Natural killer cell (primary cell): ENCODE measurements around the gene TPP2. TPM values are rescaled to one million over a fixed set of nuclear protein-coding genes. Genes with fewer than 3 reads are reported as not detected.

Experiments
- ATAC-seq, 3 donors: fragments of 150-1000 bp in 2 of 3; fragments of 200-7000 bp in 1 of 3; cut with Tn5 transposase; 1 replicate in 1 of 3; 2 replicates in 2 of 3; pipeline ENCODE4 v1.10.0; 2021; ENCODE audit warnings: mild to moderate bottlenecking in 2 of 3, moderate library complexity in 2 of 3
- DNase-seq, 2 donors: peaks; one replicate each; pipeline versions ENCODE4 v3.0.0 to v3.0.0-alpha.2; 2013 to 2021; ENCODE audit warnings: mixed read lengths in 1 of 2
- H3K27ac ChIP-seq: one replicate; pipeline ENCODE4 v1.5.1; 2013; ENCODE audit warnings: mild to moderate bottlenecking, low read length
- H3K27me3 ChIP-seq: one replicate; pipeline ENCODE4 v1.6.1; 2013; ENCODE audit warnings: low read length; ENCODE audit not compliant: control insufficient read depth, insufficient read depth
- H3K36me3 ChIP-seq: one replicate; pipeline ENCODE4 v1.6.1; 2013; ENCODE audit warnings: low read length; ENCODE audit not compliant: control insufficient read depth, insufficient read depth
- H3K4me1 ChIP-seq: one replicate; pipeline ENCODE4 v1.6.1; 2013; ENCODE audit warnings: low read length; ENCODE audit not compliant: control insufficient read depth, insufficient read depth
- H3K4me3 ChIP-seq: one replicate; pipeline ENCODE4 v1.5.1; 2013; ENCODE audit warnings: low read length
- H3K9me3 ChIP-seq: one replicate; pipeline ENCODE4 v1.6.1; 2013; ENCODE audit warnings: low read length; ENCODE audit not compliant: control insufficient read depth, insufficient read depth
- H3K27ac Mint-ChIP-seq, 2 donors: one replicate each; pipeline ENCODE4 v1.8.0; 2022; ENCODE audit warnings: mild to moderate bottlenecking in 2 of 2, mixed read lengths in 2 of 2, moderate library complexity in 1 of 2
- H3K27me3 Mint-ChIP-seq, 2 donors: one replicate each; pipeline ENCODE4 v1.8.0; 2022; ENCODE audit warnings: low read depth in 2 of 2, mixed read lengths in 2 of 2
- H3K36me3 Mint-ChIP-seq: one replicate; pipeline ENCODE4 v1.8.0; 2022; ENCODE audit warnings: mixed read lengths
- H3K4me1 Mint-ChIP-seq, 2 donors: one replicate each; pipeline ENCODE4 v1.8.0; 2022; ENCODE audit warnings: mixed read lengths in 2 of 2
- H3K4me3 Mint-ChIP-seq: one replicate; pipeline ENCODE4 v1.8.0; 2022; ENCODE audit warnings: mild to moderate bottlenecking, moderate library complexity, mixed read lengths
- H3K9me3 Mint-ChIP-seq, 2 donors: one replicate each; pipeline ENCODE4 v1.8.0; 2022; ENCODE audit warnings: mixed read lengths in 2 of 2
- WGBS: methylation state at CpG from one replicate; pipeline ENCODE4 v1.1.7; 2013; ENCODE audit warnings: missing lambda C conversion rate; ENCODE audit not compliant: insufficient coverage; 5-methylcytosine and 5-hydroxymethylcytosine counted together
- intact Hi-C: fragments of 100-400 bp; cut with micrococcal nuclease; formaldehyde crosslinking; loops from one replicate; pipeline ENCODE4 v1.14.2; 2022
- total RNA-seq, 4 donors: library from RNA; stranded (reverse); fragments of 120-200 nt in 1 of 4; gene quantifications; one replicate each; pipeline versions ENCODE4 v1.2.3 to v1.2.4, GENCODE V29; 2013 to 2022
- TF ChIP-seq, protein P1 (sequence below): fragments of 200-600 bp; IDR thresholded peaks from one replicate; pipeline ENCODE4 v1.8.0; 2022; ENCODE audit warnings: antibody characterized with exemption

The TPP2 gene
- total RNA-seq, 3 donors from 2014 or later (not counting 1 experiment from before 2014, with no cell fraction given) = 128 to 147 (median 136) TPM

DNA sequence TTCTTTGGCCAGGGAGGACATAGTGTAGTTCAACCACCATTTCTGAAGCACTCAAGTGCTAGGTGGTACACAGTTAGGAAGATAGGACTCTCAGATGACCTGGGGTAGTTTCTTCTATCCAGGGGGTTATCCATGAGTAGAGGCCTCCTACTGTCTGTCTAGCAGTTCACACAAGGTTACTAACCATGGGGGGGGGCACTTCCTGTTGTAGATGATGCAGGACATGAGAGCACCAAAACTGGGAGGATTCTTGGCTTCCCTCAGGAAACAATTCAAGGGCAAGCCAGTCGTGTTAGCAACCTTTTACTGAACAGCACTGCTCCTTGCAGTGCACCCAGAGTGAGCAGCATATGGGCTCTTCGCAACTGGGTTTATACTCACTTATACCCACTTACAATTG is 8.9 kb upstream of the TPP2 start:
- H3K27me3 Mint-ChIP-seq = peaks cover 0 to 2% of the 10 kb centered on the region in 2 donors
- no peak for ATAC-seq
- H3K9me3 ChIP-seq = no peaks in the 10 kb centered on the region
- H3K4me1 ChIP-seq = peaks cover 4% of the 10 kb centered on the region
- H3K36me3 Mint-ChIP-seq = no peaks in the 10 kb centered on the region
- DNase-seq = no peak
- TF ChIP-seq, protein P1, sequence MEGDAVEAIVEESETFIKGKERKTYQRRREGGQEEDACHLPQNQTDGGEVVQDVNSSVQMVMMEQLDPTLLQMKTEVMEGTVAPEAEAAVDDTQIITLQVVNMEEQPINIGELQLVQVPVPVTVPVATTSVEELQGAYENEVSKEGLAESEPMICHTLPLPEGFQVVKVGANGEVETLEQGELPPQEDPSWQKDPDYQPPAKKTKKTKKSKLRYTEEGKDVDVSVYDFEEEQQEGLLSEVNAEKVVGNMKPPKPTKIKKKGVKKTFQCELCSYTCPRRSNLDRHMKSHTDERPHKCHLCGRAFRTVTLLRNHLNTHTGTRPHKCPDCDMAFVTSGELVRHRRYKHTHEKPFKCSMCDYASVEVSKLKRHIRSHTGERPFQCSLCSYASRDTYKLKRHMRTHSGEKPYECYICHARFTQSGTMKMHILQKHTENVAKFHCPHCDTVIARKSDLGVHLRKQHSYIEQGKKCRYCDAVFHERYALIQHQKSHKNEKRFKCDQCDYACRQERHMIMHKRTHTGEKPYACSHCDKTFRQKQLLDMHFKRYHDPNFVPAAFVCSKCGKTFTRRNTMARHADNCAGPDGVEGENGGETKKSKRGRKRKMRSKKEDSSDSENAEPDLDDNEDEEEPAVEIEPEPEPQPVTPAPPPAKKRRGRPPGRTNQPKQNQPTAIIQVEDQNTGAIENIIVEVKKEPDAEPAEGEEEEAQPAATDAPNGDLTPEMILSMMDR = no peak
- no peak overlapping the region for H3K4me3 ChIP-seq
- H3K36me3 ChIP-seq = no peaks in the 10 kb centered on the region
- H3K4me3 Mint-ChIP-seq = no peak overlapping the region
- H3K27me3 ChIP-seq = no peaks in the 10 kb centered on the region
- WGBS = 0% methylated on average over 1 of the region's 2 CpGs
- intact Hi-C loops = no loop called here
- H3K27ac Mint-ChIP-seq = peak overlapping the region in 1 of 2 donors; percentile 21
- no peaks in the 10 kb centered on the region for H3K9me3 Mint-ChIP-seq
- peaks cover 8 to 14% of the 10 kb centered on the region in 2 donors for H3K4me1 Mint-ChIP-seq
- no peak overlapping the region for H3K27ac ChIP-seq

DNA sequence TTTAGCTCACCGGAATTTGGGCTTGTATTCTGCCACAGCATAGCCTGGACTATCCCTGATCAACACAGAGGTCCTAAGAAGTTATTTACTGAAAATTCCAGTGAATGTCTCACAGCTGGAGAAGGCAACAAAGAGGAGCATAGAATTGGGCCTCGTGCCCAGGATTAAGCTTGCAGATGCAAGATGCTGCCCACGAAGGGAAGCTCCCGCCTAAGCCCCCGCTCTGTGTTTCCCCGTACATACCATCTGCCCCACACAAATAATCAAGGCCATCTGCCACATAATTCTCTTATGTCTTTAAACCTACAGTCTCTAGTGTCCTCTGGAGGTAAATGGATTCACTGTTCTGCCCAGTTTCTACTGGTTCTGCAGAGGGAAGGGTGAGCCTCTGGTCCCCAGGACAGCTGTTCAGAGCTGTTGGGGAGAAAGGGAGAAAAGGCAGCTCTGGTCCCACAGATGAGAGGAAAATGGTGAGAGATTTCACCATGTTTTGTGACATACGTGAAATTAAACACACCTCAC is 7.4 kb upstream of the TPP2 start:
- Mint-ChIP-seq H3K27ac (no peak overlapping the region), H3K4me3 (no peak overlapping the region)
- TF ChIP-seq, protein P1 = no peak

DNA sequence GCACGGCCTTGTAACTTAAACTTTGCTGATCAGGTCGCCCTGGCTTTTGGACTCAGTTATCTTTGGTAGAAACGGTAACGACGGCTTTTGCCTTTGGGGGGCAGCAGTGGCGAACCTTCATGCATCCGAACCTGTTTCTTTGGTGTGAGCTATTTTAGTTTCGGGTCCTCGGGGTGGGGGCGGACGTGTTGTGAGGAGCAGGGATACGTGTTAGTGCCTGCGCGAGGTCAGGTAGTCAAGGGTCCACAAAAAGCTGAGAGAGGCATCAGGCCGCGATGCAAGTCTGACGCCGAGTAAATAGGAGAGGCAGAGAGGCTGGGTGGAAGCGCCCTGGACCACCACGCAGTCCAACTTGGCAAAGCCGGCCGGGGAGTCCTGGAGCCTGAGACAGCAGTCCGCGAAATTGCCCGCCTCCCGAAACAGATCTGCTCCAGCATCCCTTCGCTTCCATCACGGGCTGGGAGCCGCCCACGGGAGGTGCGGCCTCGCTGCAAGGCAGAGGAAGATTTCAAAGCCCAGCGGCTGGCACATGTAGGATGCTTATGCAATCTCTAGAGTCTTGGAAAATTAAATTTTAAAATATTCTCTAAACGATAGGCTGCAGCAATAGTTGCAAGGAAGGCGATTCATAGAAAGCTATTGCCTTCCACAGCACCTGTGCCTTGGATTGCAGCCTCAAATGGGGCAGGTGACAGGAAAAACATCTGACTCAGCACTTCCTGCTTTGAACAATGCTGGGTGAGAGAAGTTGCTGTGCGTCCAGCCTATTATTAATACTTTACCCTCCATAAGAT is 4.6 kb upstream of the TPP2 start:
- H3K27ac ChIP-seq = peak overlapping the region; percentile 70
- H3K9me3 Mint-ChIP-seq = no peaks in the 10 kb centered on the region
- H3K4me3 Mint-ChIP-seq = peak overlapping the region; percentile 97
- peak overlapping the region; percentile 72 for H3K4me3 ChIP-seq
- H3K9me3 ChIP-seq = no peaks in the 10 kb centered on the region
- intact Hi-C loops = loop anchor here (1.0 to 10.0 kb wide), 4 partner anchors 35 to 197 kb away; no protein-coding TSS in a partner anchor
- ATAC-seq (peak in 1 of 3 donors; percentile 18), DNase-seq (peak; percentile 71 to 86)
- no peaks in the 10 kb centered on the region for H3K27me3 Mint-ChIP-seq
- under 1% methylated on average over 36 of the region's 36 CpGs for WGBS
- peaks cover 30 to 35% of the 10 kb centered on the region in 2 donors for H3K4me1 Mint-ChIP-seq
- peaks cover 7% of the 10 kb centered on the region for H3K4me1 ChIP-seq
- no peaks in the 10 kb centered on the region for H3K36me3 Mint-ChIP-seq
- H3K27me3 ChIP-seq = no peaks in the 10 kb centered on the region
- TF ChIP-seq, protein P1 = peak; percentile 75
- no peaks in the 10 kb centered on the region for H3K36me3 ChIP-seq
- peak overlapping the region; percentile 95 to 100 for H3K27ac Mint-ChIP-seq

More for the DNA sequence above, 7.4 kb upstream of the TPP2 start:
- ATAC-seq (no peak), DNase-seq (no peak)
- peaks cover 8 to 14% of the 10 kb centered on the region in 2 donors for H3K4me1 Mint-ChIP-seq
- Histone ChIP-seq H3K27ac (no peak overlapping the region), H3K9me3 (no peaks in the 10 kb centered on the region), H3K36me3 (no peaks in the 10 kb centered on the region), H3K27me3 (no peaks in the 10 kb centered on the region), H3K4me1 (peaks cover 4% of the 10 kb centered on the region), H3K4me3 (no peak overlapping the region)
- peaks cover 0 to 2% of the 10 kb centered on the region in 2 donors for H3K27me3 Mint-ChIP-seq
- WGBS = 80% methylated on average over 7 of the region's 7 CpGs
- no peaks in the 10 kb centered on the region for H3K36me3 Mint-ChIP-seq
- intact Hi-C loops = no loop called here
- no peaks in the 10 kb centered on the region for H3K9me3 Mint-ChIP-seq
